ENCODE results near the gene FZD7. TPM values are rescaled to one million over a fixed set of nuclear protein-coding genes. Genes with fewer than 3 reads are reported as not detected.

The FZD7 gene
- total RNA-seq, 2 experiments from 2014 or later, result 0.10 to 0.12 TPM

DNA sequence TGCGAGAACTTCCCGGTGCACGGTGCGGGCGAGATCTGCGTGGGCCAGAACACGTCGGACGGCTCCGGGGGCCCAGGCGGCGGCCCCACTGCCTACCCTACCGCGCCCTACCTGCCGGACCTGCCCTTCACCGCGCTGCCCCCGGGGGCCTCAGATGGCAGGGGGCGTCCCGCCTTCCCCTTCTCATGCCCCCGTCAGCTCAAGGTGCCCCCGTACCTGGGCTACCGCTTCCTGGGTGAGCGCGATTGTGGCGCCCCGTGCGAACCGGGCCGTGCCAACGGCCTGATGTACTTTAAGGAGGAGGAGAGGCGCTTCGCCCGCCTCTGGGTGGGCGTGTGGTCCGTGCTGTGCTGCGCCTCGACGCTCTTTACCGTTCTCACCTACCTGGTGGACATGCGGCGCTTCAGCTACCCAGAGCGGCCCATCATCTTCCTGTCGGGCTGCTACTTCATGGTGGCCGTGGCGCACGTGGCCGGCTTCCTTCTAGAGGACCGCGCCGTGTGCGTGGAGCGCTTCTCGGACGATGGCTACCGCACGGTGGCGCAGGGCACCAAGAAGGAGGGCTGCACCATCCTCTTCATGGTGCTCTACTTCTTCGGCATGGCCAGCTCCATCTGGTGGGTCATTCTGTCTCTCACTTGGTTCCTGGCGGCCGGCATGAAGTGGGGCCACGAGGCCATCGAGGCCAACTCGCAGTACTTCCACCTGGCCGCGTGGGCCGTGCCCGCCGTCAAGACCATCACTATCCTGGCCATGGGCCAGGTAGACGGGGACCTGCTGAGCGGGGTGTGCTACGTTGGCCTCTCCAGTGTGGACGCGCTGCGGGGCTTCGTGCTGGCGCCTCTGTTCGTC lies 1.7 kb downstream of the FZD7 start:
- peak overlapping the region; percentile 74 for H3K4me3 Mint-ChIP-seq
- CTCF ChIA-PET, result no interaction called here

DNA sequence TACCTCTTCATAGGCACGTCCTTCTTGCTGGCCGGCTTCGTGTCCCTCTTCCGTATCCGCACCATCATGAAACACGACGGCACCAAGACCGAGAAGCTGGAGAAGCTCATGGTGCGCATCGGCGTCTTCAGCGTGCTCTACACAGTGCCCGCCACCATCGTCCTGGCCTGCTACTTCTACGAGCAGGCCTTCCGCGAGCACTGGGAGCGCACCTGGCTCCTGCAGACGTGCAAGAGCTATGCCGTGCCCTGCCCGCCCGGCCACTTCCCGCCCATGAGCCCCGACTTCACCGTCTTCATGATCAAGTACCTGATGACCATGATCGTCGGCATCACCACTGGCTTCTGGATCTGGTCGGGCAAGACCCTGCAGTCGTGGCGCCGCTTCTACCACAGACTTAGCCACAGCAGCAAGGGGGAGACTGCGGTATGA lies 2.3 kb downstream of the FZD7 start:
- H3K36me3 Mint-ChIP-seq (ENCODE audit: low read depth), result no peaks in the 10 kb centered on the region
- H3K27ac Mint-ChIP-seq, result no peak overlapping the region
- H3K4me1 Mint-ChIP-seq, result peaks cover 19% of the 10 kb centered on the region
- no peak for DNase-seq
- CTCF ChIA-PET, result no interaction called here
- no peak overlapping the region for H3K4me3 Mint-ChIP-seq
- H3K9me3 Mint-ChIP-seq, result no peaks in the 10 kb centered on the region
- POLR2A ChIA-PET, result no interaction called here
- H3K27me3 Mint-ChIP-seq, result peaks cover 51% of the 10 kb centered on the region

More for the DNA sequence above, 1.7 kb downstream of the FZD7 start:
- peak; percentile 10 for DNase-seq
- no peak overlapping the region for H3K27ac Mint-ChIP-seq
- peaks cover 19% of the 10 kb centered on the region for H3K4me1 Mint-ChIP-seq
- POLR2A ChIA-PET, result no interaction called here
- H3K36me3 Mint-ChIP-seq (ENCODE audit: low read depth), result no peaks in the 10 kb centered on the region
- H3K9me3 Mint-ChIP-seq, result no peaks in the 10 kb centered on the region
- H3K27me3 Mint-ChIP-seq, result peaks cover 54% of the 10 kb centered on the region

DNA sequence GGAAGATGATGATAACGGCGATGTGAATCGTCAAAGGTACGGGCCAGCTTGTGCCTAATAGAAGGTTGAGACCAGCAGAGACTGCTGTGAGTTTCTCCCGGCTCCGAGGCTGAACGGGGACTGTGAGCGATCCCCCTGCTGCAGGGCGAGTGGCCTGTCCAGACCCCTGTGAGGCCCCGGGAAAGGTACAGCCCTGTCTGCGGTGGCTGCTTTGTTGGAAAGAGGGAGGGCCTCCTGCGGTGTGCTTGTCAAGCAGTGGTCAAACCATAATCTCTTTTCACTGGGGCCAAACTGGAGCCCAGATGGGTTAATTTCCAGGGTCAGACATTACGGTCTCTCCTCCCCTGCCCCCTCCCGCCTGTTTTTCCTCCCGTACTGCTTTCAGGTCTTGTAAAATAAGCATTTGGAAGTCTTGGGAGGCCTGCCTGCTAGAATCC lies 3.0 kb downstream of the FZD7 start:
- Mint-ChIP-seq H3K27ac (no peak overlapping the region), H3K4me1 (peaks cover 19% of the 10 kb centered on the region), H3K36me3 (ENCODE audit: low read depth) (no peaks in the 10 kb centered on the region), H3K27me3 (peaks cover 47% of the 10 kb centered on the region), H3K9me3 (no peaks in the 10 kb centered on the region), H3K4me3 (no peak overlapping the region)
- CTCF ChIA-PET, result no interaction called here
- POLR2A ChIA-PET, result no interaction called here
- DNase-seq, result no peak

DNA sequence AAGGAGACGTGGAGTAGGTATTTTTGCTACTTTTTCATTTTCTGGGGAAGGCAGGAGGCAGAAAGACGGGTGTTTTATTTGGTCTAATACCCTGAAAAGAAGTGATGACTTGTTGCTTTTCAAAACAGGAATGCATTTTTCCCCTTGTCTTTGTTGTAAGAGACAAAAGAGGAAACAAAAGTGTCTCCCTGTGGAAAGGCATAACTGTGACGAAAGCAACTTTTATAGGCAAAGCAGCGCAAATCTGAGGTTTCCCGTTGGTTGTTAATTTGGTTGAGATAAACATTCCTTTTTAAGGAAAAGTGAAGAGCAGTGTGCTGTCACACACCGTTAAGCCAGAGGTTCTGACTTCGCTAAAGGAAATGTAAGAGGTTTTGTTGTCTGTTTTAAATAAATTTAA lies 3.4 kb downstream of the FZD7 start:
- no peaks in the 10 kb centered on the region for H3K9me3 Mint-ChIP-seq
- DNase-seq, result no peak
- POLR2A ChIA-PET, result no interaction called here
- H3K27me3 Mint-ChIP-seq, result peaks cover 43% of the 10 kb centered on the region
- H3K36me3 Mint-ChIP-seq (ENCODE audit: low read depth), result no peaks in the 10 kb centered on the region
- H3K4me1 Mint-ChIP-seq, result peaks cover 17% of the 10 kb centered on the region
- CTCF ChIA-PET, result no interaction called here
- H3K4me3 Mint-ChIP-seq, result no peak overlapping the region
- H3K27ac Mint-ChIP-seq, result no peak overlapping the region

DNA sequence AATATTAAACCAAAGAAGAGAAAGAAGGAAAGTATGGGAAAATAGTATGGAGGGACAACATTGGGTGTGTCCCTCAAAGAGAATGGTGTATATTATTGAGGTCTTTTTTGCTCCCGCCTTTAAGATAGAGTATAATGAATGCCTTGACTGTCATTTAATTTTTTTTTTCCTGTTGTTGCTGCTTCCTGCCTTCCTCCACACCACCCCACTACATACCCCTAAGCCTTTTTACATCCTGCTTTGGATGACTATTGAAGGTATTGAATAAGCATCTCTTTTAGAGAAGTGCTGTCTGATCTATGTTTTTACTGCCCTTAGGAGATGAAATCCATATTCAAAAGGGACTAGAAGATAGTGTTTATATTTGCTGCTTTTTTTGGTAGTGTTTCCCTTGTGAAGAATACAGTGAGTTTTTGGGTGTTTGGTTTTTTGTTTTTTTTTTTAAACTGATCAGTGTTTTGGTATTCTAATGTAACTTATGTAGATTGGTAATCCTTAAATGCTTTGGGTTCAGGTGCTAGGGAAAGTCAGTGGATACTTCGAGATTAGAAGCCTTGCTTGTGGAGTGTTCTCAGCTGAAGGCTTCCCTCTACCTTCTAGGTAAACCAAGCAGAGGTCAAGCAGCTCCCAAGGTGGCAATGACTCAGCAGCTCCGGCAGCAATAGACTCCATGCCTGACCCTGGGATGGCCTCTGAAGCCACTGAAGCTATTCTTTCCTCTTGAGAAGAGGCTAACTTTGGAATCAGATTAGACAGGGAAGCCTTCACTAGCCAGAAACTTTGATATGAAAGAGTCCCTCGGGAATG lies 5.0 kb downstream of the FZD7 start:
- no peak overlapping the region for H3K4me3 Mint-ChIP-seq
- H3K4me1 Mint-ChIP-seq, result peaks cover 10% of the 10 kb centered on the region
- DNase-seq, result no peak
- H3K27me3 Mint-ChIP-seq, result peaks cover 36% of the 10 kb centered on the region
- no peaks in the 10 kb centered on the region for H3K36me3 Mint-ChIP-seq (ENCODE audit: low read depth)
- no peaks in the 10 kb centered on the region for H3K9me3 Mint-ChIP-seq
- CTCF ChIA-PET, result no interaction called here
- POLR2A ChIA-PET, result no interaction called here
- H3K27ac Mint-ChIP-seq, result no peak overlapping the region

DNA sequence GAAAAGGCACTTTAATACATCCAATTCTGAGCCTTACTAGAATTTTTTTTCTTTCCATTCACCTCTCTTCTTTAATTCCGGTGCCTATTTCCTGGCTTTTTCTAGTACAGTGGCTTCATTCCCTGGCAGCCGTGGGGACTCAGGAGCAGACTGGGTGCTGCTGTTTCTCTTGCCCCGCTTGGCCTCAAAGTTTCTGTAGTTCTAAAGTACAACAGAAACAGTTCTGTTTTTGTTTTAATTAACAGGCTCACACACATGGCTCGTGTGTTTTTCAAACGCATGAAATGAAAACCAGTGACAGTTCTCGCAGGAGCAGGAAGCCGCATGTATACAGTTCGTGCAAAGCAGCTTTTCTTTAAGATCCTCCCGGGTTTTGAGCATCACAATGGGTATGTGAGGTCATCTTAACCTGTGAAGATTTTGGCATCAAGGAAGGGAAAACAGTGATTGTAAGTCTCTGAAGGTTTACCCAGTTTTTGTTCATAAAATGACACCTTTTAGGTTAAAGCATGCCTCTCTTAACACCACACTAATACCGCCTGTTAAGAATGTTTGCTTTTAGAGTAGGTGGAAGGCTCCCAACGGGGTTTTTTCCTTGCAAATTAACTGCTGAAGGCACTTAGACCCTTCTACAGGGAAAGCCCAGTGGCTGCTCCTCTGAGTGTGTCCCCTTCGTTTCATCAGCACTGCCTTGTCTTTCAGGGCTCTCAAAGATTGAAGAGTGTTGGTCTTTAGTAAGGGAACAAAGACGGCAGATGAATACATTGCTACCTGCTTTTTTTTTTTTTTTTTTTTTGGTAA lies 5.8 kb downstream of the FZD7 start:
- H3K27ac Mint-ChIP-seq, result no peak overlapping the region
- H3K4me1 Mint-ChIP-seq, result peaks cover 10% of the 10 kb centered on the region
- DNase-seq, result peak; percentile 9
- no peaks in the 10 kb centered on the region for H3K36me3 Mint-ChIP-seq (ENCODE audit: low read depth)
- H3K4me3 Mint-ChIP-seq, result peak overlapping the region; percentile 14
- H3K9me3 Mint-ChIP-seq, result no peaks in the 10 kb centered on the region
- CTCF ChIA-PET, result no interaction called here
- H3K27me3 Mint-ChIP-seq, result peaks cover 39% of the 10 kb centered on the region
- POLR2A ChIA-PET, result no interaction called here

DNA sequence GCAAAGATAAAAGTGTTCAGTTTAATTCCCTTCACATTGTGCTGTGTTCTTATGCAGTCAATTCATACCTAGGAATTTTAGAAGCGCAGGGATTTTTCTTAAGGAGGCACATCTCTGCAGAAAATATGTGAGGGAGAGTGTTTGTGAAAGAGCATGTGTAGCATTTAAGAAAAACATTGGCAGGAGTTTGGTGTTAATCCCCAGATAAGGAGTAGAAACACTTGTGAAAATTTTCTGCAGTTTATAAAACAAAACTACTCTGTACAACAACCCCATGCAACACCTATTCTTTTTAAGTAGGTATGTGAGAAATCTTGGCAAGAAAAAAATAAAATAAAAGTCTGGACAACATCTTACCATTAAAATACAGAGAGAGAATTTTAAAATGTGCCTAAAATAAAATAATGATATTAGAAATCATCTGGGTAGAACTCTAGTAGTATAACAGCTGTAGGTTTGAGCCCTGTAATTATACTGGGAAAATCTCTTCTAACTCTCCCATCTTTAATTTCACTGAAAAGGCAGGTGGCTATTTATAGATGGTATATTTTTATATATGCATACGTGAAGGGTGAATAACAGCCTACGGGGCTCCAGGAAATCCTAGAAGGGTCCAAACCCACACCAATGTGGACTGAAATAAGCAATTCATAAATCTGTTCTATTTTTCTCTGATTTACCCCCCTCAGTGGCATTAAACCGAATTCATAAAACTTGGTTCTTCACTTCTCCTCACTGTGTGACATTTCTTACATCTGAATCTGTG lies 6.6 kb downstream of the FZD7 start:
- Mint-ChIP-seq H3K27me3 (peaks cover 42% of the 10 kb centered on the region), H3K36me3 (ENCODE audit: low read depth) (no peaks in the 10 kb centered on the region), H3K4me1 (peaks cover 6% of the 10 kb centered on the region), H3K4me3 (no peak overlapping the region), H3K9me3 (no peaks in the 10 kb centered on the region), H3K27ac (no peak overlapping the region)
- ChIA-PET CTCF (no interaction called here), POLR2A (no interaction called here)
- no peak for DNase-seq

DNA sequence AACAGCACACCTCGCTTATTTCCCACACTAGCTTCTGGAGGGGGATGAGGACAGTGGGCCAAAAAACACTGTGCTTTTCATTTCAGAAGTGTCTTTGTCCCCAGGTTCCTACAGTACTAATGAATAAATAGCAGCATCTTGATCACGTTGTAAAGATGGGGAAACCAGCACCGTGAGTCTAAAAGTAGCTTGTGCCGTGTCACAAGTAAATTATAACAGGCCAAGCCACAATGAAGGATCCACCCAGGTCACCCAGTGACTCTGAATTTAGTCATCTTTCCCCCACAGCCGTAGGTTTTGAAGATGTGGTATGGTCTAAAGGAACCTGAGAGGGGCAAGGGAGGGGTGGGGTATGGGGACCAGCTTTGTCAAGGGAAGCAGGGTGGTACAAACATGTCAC lies 8.8 kb downstream of the FZD7 start:
- CTCF ChIA-PET, result interaction anchor here (1.2 kb wide), 1 partner anchor 25 kb away, joined by 3 read pairs; no protein-coding TSS in a partner anchor
- H3K36me3 Mint-ChIP-seq (ENCODE audit: low read depth), result no peaks in the 10 kb centered on the region
- H3K27ac Mint-ChIP-seq, result no peak overlapping the region
- H3K9me3 Mint-ChIP-seq, result no peaks in the 10 kb centered on the region
- H3K4me3 Mint-ChIP-seq, result no peak overlapping the region
- no peak for DNase-seq
- POLR2A ChIA-PET, result no interaction called here
- peaks cover 6% of the 10 kb centered on the region for H3K4me1 Mint-ChIP-seq
- H3K27me3 Mint-ChIP-seq, result peaks cover 45% of the 10 kb centered on the region

DNA sequence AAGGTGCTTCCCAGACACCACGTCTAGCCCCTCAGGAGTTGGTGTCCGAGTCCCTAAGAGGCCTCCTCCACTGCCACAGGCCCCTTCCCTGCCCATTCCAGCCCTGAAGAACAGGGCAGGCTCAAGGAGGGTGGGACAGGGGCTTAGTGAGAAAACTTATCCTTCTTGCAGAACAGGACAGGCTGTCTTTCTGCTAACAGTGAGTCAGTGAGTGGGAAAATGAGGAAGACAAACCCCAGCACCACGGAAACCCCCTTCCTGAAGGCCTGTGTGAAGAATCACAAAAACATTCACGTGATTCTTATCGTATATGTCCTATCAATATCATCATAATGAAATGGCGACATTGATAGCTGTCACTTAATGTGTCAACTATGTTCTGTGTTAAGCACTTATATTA lies 9.8 kb downstream of the FZD7 start:
- Mint-ChIP-seq H3K4me1 (peaks cover 6% of the 10 kb centered on the region), H3K36me3 (ENCODE audit: low read depth) (no peaks in the 10 kb centered on the region), H3K27me3 (peaks cover 38% of the 10 kb centered on the region), H3K9me3 (no peaks in the 10 kb centered on the region), H3K27ac (no peak overlapping the region), H3K4me3 (no peak overlapping the region)
- ChIA-PET POLR2A (no interaction called here), CTCF (interaction anchor here (1.2 kb wide), 1 partner anchor 24 kb away, joined by 3 read pairs; no protein-coding TSS in a partner anchor)
- no peak for DNase-seq

DNA sequence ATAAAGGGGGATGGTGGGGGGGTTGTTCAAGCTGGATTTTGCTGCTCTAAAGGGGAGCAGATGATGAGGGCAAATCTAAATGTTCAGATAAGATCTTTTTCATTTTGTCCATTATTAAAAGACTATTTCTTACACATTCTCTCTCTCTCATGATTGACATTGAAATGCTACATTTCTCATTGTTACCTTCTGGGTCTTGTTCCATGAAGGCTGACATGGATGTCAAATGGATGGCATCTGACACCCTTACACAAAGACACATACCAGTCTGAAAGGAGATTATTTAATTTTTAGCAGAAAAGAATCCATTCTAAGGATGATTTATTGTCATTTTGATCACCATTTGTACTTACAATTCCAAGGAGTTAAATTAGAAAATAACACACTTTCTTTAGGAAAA lies 11.1 kb downstream of the FZD7 start:
- Mint-ChIP-seq H3K4me1 (peaks cover under 1% of the 10 kb centered on the region), H3K36me3 (ENCODE audit: low read depth) (no peaks in the 10 kb centered on the region), H3K4me3 (no peak overlapping the region), H3K9me3 (no peaks in the 10 kb centered on the region), H3K27ac (no peak overlapping the region), H3K27me3 (peaks cover 30% of the 10 kb centered on the region)
- CTCF ChIA-PET, result no interaction called here
- DNase-seq, result no peak
- POLR2A ChIA-PET, result no interaction called here

DNA sequence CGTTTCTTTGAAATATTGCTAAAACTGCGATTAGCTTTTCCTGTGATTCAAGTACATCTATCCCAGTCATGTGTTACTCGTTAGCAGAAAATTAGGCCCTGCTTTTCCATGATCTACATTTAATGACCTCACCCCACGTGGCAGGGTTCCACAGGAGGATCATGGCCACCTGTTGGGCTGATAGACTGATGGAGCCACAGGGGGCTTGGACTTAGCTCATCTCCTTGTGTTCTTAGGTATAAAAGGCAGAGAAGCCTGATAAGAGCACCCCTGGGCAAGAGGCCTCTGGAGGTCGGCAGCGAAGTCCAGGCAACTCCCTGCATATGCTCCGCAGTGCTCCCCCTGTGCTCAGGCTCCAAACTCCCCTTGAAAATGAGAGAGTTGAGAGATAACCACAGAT lies 12.9 kb downstream of the FZD7 start:
- no peak overlapping the region for H3K4me3 Mint-ChIP-seq
- H3K27me3 Mint-ChIP-seq, result peaks cover 32% of the 10 kb centered on the region
- H3K36me3 Mint-ChIP-seq (ENCODE audit: low read depth), result no peaks in the 10 kb centered on the region
- no peaks in the 10 kb centered on the region for H3K4me1 Mint-ChIP-seq
- H3K27ac Mint-ChIP-seq, result no peak overlapping the region
- no peak for DNase-seq
- H3K9me3 Mint-ChIP-seq, result no peaks in the 10 kb centered on the region
- POLR2A ChIA-PET, result no interaction called here
- CTCF ChIA-PET, result interaction anchor here (0.6 to 1.2 kb wide), 2 partner anchors 33 to 1094 kb away, joined by 3 read pairs; no protein-coding TSS in a partner anchor

DNA sequence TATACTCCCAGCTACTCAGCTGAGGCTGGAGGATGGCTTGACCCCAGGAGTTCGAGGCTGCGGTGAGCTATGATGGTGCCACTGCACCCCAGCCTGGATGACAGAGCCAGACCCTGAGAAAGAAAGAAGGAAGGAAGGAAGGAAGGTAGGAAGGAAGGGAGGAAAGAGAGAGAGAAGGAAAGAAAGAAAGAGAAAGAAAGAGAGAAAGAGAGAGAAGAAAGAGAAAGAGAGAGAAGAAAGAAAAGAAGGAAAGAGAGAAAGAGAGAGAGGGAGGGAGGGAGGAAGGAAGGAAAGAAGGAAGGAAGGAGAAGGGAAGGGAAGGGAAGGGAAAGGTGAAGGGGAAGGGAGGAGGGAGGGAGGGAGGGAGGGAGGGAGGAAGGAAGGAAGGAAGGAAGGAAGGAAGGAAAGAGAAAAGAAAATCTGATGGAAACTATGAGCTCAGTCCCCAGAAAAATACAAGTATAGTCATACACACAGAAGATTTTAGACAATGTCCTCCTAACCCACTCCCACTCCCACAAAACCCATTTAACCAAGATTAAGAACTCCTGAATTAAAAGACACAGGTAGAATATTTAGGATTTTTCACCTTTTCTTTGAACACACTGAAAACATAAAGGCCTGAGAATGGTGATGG lies 15.6 kb downstream of the FZD7 start:
- Mint-ChIP-seq H3K27me3 (peaks cover 37% of the 10 kb centered on the region), H3K4me3 (no peak overlapping the region), H3K9me3 (no peaks in the 10 kb centered on the region), H3K36me3 (ENCODE audit: low read depth) (no peaks in the 10 kb centered on the region), H3K27ac (no peak overlapping the region), H3K4me1 (no peaks in the 10 kb centered on the region)
- POLR2A ChIA-PET, result no interaction called here
- CTCF ChIA-PET, result no interaction called here
- no peak for DNase-seq
